Transverse colon (tissue), 4 donors: ENCODE data around the gene LRP1-AS.

Experiments
- EP300 ChIP-seq: sonication (generic); formaldehyde crosslinking; IDR thresholded peaks from one replicate; pipeline ENCODE4 v1.6.1; 2017; ENCODE audit warnings: antibody characterized with exemption, low read depth
- POLR2A ChIP-seq: fragments of 450-650 bp; IDR thresholded peaks from one replicate; pipeline ENCODE4 v1.6.1; 2016; ENCODE audit warnings: antibody characterized with exemption, mild to moderate bottlenecking, moderate library complexity
- POLR2AphosphoS5 ChIP-seq, 3 donors: sonication (generic); formaldehyde crosslinking; IDR thresholded peaks; one replicate each; pipeline ENCODE4 v1.6.1; 2016; ENCODE audit warnings: antibody characterized with exemption in 3 of 3
- TF ChIP-seq, protein P1 (sequence below), 5 experiments: fragments of 200-600 bp in 3 of 5; fragments of 450-650 bp in 2 of 5; sonication (generic) in 3 of 5; IDR thresholded peaks; 1 replicate in 2 of 5; 2 replicates in 3 of 5; pipeline ENCODE4 v1.5.1; 2016 to 2017; ENCODE audit warnings: antibody characterized with exemption in 5 of 5, inconsistent platforms in 3 of 5, mild to moderate bottlenecking in 2 of 5, moderate library complexity in 1 of 5

DNA sequence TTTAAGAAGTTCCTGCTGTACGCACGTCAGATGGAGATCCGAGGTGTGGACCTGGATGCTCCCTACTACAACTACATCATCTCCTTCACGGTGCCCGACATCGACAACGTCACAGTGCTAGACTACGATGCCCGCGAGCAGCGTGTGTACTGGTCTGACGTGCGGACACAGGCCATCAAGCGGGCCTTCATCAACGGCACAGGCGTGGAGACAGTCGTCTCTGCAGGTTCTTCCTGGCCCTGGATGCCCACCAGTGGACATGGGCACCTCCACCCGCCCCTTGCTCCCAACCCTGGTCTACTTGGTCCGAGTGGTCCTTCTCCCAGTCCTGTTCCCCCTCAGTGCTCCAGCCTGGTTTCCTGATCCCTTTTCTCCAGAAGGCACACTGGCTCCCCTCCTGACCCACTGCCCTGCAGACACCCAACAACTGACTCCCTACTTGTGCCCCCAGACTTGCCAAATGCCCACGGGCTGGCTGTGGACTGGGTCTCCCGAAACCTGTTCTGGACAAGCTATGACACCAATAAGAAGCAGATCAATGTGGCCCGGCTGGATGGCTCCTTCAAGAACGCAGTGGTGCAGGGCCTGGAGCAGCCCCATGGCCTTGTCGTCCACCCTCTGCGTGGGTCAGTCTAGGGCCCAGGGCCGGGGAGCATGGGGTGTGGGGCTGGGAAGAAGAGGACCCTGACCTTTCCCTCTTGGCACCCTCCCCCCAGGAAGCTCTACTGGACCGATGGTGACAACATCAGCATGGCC is 32.1 kb upstream of the LRP1-AS start:
- TF ChIP-seq POLR2A (no peak), POLR2AphosphoS5 (IDR thresholded peaks at IDR 0.05) (no peak), EP300 (no peak)
- TF ChIP-seq, protein P1, sequence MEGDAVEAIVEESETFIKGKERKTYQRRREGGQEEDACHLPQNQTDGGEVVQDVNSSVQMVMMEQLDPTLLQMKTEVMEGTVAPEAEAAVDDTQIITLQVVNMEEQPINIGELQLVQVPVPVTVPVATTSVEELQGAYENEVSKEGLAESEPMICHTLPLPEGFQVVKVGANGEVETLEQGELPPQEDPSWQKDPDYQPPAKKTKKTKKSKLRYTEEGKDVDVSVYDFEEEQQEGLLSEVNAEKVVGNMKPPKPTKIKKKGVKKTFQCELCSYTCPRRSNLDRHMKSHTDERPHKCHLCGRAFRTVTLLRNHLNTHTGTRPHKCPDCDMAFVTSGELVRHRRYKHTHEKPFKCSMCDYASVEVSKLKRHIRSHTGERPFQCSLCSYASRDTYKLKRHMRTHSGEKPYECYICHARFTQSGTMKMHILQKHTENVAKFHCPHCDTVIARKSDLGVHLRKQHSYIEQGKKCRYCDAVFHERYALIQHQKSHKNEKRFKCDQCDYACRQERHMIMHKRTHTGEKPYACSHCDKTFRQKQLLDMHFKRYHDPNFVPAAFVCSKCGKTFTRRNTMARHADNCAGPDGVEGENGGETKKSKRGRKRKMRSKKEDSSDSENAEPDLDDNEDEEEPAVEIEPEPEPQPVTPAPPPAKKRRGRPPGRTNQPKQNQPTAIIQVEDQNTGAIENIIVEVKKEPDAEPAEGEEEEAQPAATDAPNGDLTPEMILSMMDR (IDR thresholded peaks at IDR 0.05), result no peak
